Body of pancreas (tissue), 4 donors: Measurements from ENCODE around the gene USP7.

Source experiments
- CTCF ChIP-seq, 7 experiments: fragments of 450-650 bp in 4 of 7; fragments of 200-600 bp in 3 of 7; sonication (generic) in 3 of 7; IDR thresholded peaks; one replicate each; pipeline ENCODE4 v1.5.1; 2016 to 2019; ENCODE audit warnings: antibody characterized with exemption in 7 of 7
- POLR2A ChIP-seq, 3 donors: fragments of 450-650 bp; IDR thresholded peaks; one replicate each; pipeline ENCODE4 v1.6.1; 2016; ENCODE audit warnings: antibody characterized with exemption in 3 of 3, mild to moderate bottlenecking in 2 of 3

DNA sequence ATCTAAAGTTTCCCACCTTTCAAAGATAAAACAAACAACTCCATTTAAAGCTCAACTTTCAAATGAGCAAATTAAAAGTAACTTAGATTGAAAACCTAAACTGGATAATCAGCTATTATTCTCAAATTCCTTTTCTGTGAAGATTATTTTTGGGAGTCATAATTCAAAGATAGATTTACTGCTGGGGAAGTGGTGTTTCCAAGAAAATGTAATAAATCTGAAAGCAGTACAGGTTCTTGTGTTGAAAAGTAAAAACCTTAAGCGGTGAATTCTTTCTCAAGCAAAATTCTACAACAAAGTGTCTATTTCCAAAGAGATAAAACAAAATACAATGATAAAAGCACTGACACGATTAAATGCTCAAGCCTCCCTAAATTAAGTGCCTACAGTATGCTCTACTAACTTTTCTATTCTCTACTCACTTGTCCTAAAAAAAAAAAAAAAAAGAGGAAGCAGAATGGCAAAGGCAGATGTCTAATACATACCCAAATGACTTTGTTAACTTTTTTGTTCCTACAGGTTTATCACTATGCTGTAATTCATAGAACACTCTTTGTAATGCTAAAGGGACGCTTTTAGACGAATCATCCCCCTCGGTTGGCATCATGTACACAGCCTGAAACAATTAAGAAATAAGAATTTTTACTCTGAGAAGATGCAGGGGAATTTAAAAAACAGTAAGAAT is 47.0 kb downstream of the USP7 start:
- no peak for TF ChIP-seq CTCF (IDR thresholded peaks at IDR 0.05)
- no peak for TF ChIP-seq POLR2A (IDR thresholded peaks at IDR 0.05)
